ENCODE results near the gene BICC1.
A peak's percentile ranks its signal among the peaks of the same experiment; 100 is the strongest.
"Not testable (repeated sequence)": the region's sequence is repeated elsewhere in the genome, so short reads cannot be mapped to it uniquely, and the experiment has no call there.

BICC1 gene

GRCh38 chr10:58833771-58834561 is 321.3 kb downstream of the BICC1 start:
- no peak for DNase-seq

DNA sequence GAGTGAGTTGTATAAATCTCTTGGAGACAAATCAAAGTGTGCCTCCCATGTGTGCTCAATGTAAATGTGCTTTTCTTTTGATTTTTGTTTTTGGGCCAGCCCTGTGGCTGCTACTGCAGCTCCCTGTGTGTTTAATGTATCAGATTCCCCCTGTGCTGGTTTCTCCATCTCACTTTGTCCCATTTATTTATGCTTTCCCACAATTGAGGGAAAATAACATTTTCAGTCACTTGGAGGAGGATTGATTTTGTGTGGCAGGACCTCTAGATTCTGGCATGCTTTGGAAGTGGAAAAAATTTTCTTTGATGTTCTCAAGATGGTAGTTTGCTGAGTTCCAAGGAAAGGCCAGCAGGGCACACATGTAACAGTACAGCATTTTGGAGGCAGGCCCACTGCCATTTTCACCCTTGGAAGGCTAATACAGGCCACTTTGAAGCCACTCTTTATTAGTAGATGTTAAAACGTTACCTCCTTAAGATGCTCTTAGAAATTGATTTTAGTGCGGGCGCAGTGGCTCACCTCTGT is 323.6 kb downstream of the BICC1 start:
- DNase-seq = no peak

DNA sequence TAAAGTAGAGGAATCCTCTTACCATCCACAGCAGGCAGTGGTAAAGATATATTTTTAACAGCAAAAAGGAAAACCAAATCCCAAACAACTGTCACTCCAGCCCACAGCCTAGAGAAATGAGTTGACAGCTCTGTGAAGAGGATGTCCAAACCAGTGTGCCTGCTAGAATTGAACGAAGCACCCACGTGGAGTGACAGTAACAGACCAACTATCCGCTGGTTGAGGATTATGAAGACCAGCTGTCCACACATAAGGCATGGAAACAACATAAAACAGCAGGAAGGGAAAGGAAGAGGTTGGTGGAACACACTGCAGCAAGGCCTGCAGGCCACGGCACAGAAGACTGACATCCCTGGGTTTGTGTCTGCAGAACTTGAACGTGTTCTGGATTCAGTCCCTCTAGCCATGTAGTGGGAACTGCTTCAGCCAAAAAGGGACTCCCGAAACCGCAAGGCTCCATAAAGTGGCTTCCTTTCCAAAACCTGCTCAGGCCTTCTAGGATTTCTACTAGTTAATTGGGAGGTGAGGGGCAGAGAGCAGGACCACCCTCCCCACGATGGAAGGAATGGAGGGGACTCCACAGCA is 324.4 kb downstream of the BICC1 start:
- DNase-seq = no peak

- DNase-seq = no peak
Observed at GRCh38 chr10:58837826-58838225, 325.2 kb downstream of the BICC1 start.

- no peak for DNase-seq
Observed at GRCh38 chr10:58838561-58839208, 326.0 kb downstream of the BICC1 start.

GRCh38 chr10:58839771-58840170 is 327.1 kb downstream of the BICC1 start:
- no peak for DNase-seq

GRCh38 chr10:58840840-58841435 is 328.3 kb downstream of the BICC1 start:
- no peak for DNase-seq

GRCh38 chr10:58842860-58843376 is 330.2 kb downstream of the BICC1 start:
- no peak for DNase-seq

DNA sequence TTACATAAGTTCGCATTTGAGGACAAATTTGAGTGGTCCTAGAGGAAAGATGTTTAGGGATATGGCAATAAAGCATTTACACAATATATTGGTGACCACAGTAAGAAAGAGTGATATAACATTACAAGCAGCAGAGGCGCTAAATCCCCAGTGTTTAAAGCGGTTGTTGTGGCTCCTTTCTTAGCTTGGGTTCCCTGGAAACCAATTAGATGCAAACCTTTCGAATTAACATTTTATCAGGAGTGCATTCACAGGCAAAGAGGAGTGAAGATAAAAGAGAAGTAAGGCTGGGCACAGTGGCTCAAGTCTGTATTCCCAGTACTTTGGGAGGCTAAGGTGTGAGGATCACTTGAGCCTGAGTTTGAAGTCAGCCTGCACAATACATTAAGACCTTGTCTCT is 331.1 kb downstream of the BICC1 start:
- DNase-seq = no peak

GRCh38 chr10:58844680-58845079 is 332.0 kb downstream of the BICC1 start:
- no peak for DNase-seq

DNA sequence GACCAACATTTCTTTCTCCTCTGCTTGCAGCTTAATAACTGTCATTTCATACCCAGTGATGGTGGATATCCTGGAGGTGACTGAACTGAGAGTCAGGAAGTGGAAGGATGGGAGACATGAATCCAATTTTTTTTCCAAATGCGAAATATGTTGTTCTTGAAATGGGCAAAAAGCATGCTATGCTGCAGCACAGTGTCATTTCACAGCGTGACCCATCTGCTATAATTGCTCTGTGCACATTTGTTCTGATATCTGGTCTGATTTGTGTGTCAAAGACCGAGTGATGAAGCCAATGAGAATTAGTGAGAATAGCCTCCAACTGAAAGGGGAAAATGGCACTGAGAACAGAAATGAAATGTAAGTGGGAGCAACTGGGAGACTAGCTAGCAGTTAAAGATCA is 334.2 kb downstream of the BICC1 start:
- no peak for DNase-seq

- no peak for DNase-seq
Observed at GRCh38 chr10:58851606-58852005, 338.9 kb downstream of the BICC1 start.

- DNase-seq = no peak
Observed at GRCh38 chr10:58853668-58854067, 341.0 kb downstream of the BICC1 start.

GRCh38 chr10:58854811-58855210 is 342.1 kb downstream of the BICC1 start:
- no peak for DNase-seq

GRCh38 chr10:58856508-58857240 is 344.0 kb downstream of the BICC1 start:
- DNase-seq = peak; percentile 96

- peak; percentile 41 for DNase-seq
Observed at GRCh38 chr10:58857251-58857805, 344.7 kb downstream of the BICC1 start.

- not testable (repeated sequence) for DNase-seq
Observed at GRCh38 chr10:58858123-58858522, 345.5 kb downstream of the BICC1 start.

DNA sequence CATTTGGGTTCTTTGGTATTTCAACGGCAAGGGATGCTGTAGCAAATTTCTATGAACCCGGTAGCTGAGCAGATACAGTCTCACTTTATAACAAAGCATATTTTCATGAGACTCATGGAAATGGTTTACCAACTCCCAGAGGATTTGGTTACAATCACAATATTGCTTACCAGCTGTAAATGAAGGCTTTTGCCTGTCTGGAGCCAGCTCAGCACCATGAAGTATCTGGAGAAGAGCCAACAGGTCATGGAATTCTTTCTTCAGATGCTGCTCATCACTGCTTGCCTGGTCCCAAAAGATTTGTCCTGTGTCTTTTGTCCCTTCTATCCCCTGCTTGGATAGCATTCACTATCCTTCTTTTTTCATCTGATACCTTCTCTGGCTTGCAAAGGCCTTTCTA is 346.9 kb downstream of the BICC1 start:
- DNase-seq = no peak

DNA sequence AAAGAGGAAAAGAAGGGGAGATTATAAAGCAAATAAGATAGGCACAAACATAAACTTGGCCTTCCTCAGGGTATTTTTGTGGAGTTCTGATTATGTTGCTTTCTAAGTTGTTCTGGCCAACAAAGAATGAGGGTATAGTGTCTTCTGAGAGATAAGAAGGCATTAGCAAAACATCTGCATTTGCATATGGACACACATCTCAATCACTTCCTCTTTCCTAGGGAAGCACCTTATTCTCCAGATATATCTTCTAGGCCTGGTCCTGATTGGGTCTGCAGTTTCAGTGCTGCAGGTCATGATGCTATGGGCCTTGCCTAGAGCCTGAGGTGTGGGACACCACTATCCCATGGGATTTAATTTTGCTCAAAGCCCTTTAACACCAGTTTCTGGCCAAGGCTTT is 355.0 kb downstream of the BICC1 start:
- no peak for DNase-seq

DNA sequence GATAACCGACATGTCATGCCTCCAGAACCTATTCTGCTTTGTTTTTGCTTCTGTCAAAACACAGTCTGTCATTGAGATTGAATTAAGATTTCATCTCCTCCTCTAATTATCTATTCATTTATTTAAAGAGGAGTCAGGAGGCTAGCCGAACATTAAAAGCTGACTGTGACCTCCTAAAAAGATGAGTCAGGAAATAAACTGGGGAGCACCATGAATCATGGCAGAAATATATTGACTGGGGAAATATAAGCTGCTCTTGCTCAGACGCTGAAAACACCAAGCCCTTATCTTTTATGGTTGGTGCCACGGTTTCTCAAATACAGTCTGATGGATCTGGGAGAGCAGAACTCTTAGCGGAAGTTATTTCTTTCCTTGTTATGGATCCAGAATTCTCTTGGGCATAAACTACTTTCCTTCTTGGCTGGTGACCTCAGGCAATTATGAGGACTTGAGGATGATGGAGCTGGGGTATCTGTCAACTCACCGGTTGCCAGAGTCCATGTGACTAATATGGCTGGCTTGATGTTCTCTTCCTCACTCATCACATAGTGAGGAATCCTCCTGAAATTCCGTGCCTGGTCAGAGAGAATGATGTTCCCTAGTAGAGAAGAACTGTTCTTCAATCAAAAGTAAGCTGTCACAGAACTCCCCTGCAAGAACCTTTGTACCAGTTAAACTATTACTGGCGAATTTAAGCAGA is 356.2 kb downstream of the BICC1 start:
- peak; percentile 36 for DNase-seq

GRCh38 chr10:58870070-58870469 is 357.4 kb downstream of the BICC1 start:
- DNase-seq = no peak
